Chondrocyte (in vitro differentiated cells): ENCODE measurements around the gene DGLUCY. TPM values are rescaled to one million over a fixed set of nuclear protein-coding genes. Genes with fewer than 3 reads are reported as not detected.

Experiments
- DNase-seq: peaks from one replicate; pipeline ENCODE4 v3.0.0; 2021; ENCODE audit warnings: mixed read lengths, low spot score
- H3K27ac Mint-ChIP-seq: one replicate; pipeline ENCODE4 v1.8.0; 2021; ENCODE audit warnings: mild to moderate bottlenecking, moderate library complexity, mixed read lengths; ENCODE audit not compliant: unreplicated experiment
- H3K27me3 Mint-ChIP-seq: 2 replicates; pipeline ENCODE4 v1.8.0; 2021; ENCODE audit warnings: low read depth, mixed read lengths
- H3K36me3 Mint-ChIP-seq: 2 replicates; pipeline ENCODE4 v1.8.0; 2021; ENCODE audit warnings: low read depth, mixed read lengths
- H3K4me1 Mint-ChIP-seq: 2 replicates; pipeline ENCODE4 v1.8.0; 2021; ENCODE audit warnings: low read depth, mild to moderate bottlenecking, mixed read lengths
- H3K4me3 Mint-ChIP-seq: one replicate; pipeline ENCODE4 v1.8.0; 2021; ENCODE audit warnings: mild to moderate bottlenecking, moderate library complexity, mixed read lengths; ENCODE audit not compliant: unreplicated experiment
- H3K9me3 Mint-ChIP-seq: 2 replicates; pipeline ENCODE4 v1.8.0; 2021; ENCODE audit warnings: low read depth, mixed read lengths
- CTCF ChIP-seq: fragments of 200-600 bp; sonication (generic); IDR thresholded peaks from 2 replicates; pipeline ENCODE4 v1.5.0; 2021; ENCODE audit warnings: antibody characterized with exemption, mild to moderate bottlenecking, moderate library complexity
- total RNA-seq: library from RNA; stranded (reverse); gene quantifications from 3 replicates; pipeline ENCODE4 v1.2.1, GENCODE V29; 2021

The DGLUCY gene
- total RNA-seq, 1 donor from 2014 or later, result 9.3 TPM

DNA sequence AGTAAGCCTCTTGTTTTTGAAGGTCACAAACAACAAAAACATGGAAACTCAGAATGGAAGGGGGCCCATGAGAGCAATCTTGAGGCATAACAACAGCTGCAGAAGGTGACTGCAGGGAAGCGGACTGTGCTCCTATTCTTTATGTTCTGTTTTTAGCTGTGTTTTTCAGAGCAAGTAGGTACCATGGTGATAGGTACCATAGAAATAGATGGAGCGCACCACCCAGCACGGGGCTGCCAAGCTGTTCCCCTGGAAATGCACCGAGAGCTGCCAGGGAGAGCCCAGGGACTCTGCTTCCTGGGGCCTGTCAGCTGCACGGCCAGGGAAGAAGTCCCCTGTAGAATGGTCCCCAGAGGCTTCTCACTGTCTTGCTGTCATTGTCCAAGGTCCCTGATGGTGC lies 32.8 kb downstream of the DGLUCY start:
- Mint-ChIP-seq H3K36me3 (peaks cover 2% of the 10 kb centered on the region), H3K4me1 (peaks cover 26% of the 10 kb centered on the region), H3K27ac (no peak overlapping the region), H3K27me3 (peaks cover 4% of the 10 kb centered on the region), H3K9me3 (no peaks in the 10 kb centered on the region), H3K4me3 (no peak overlapping the region)
- no peak for TF ChIP-seq CTCF
- DNase-seq, result no peak

GRCh38 chr14:91149462-91149861 lies 35.6 kb downstream of the DGLUCY start:
- Mint-ChIP-seq H3K4me1 (peaks cover 14% of the 10 kb centered on the region), H3K9me3 (no peaks in the 10 kb centered on the region), H3K27ac (peak overlapping the region; percentile 15), H3K27me3 (peaks cover 9% of the 10 kb centered on the region), H3K4me3 (no peak overlapping the region), H3K36me3 (peaks cover 5% of the 10 kb centered on the region)
- no peak for TF ChIP-seq CTCF
- no peak for DNase-seq

DNA sequence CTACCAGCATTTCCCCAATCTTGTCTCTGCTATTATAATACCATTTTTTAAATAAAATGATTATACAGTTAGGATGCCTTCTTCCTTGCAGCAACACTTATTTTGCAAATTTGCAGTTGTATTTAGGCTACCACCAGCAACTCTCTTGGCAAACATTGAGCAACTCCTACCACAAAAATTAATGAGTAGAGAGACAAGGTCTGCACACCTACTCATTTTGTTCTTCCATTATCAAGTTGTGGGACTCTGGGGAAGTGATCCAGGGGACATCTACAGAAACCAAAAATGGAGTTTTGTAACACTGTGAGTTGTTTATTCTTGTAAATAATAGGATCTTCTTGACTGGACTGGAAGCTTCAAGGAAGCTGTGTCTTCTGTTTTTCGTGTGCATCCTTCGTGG lies 38.6 kb downstream of the DGLUCY start:
- Mint-ChIP-seq H3K4me3 (no peak overlapping the region), H3K4me1 (peaks cover 30% of the 10 kb centered on the region), H3K27me3 (peaks cover 6% of the 10 kb centered on the region), H3K9me3 (no peaks in the 10 kb centered on the region), H3K27ac (no peak overlapping the region), H3K36me3 (peaks cover 3% of the 10 kb centered on the region)
- no peak for TF ChIP-seq CTCF
- no peak for DNase-seq

DNA sequence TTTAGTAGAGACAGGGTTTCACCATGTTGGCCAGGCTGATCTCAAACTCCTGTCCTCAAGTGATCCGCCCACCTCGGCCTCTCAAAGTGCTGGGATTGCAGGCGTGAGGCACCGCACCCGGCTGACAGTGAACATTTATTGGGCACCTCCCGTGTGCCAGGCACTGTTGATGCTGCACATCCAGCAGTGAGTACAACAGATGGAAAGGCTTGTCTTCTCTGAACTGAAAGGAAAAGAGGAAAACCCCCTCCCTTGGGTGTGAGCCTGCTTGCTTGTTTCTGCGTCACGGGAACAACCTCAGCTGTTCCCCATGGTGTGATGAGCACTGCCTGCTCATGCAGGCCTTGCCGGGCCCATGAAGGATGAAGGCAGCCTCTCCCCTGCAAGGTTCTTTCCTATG lies 39.5 kb downstream of the DGLUCY start:
- DNase-seq, result no peak

DNA sequence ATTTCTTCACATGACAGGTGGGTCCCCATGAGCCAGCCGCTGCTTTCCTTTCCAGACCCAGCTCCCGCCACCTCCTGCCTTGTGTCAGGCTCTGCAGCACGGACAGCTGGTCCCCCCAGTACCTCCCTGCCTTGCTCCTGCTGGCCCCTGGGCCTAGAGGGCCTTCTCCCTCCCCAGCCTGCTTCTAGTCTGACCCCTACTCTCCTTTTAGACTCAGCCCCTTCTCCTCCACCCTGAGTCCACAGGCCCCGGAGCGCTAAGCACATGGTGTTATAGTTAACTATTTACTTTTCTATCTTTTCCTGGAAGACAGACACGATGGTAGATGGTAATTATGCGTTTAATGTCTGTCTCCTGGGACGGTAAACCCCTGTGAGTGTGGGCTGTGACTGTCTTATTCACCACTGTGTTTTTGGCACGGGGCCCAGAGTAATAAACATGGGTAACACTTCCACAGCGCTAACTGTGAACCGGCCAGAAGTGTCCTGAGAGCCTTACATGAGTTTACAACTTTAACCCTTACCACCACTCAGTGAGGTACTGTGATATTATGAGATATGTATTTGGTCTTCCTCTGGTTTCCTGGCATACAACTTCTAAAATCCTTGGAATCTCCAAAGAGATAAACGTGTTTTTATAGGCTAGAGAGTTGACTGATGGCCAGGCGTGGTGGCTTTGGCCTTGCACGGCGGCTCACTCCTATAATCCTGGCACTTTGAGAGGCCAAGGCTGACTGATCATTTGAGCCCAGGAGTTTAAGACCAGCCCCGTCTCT lies 41.2 kb downstream of the DGLUCY start:
- Mint-ChIP-seq H3K36me3 (peaks cover 6% of the 10 kb centered on the region), H3K27ac (peak overlapping the region; percentile 8), H3K4me3 (no peak overlapping the region), H3K9me3 (no peaks in the 10 kb centered on the region), H3K4me1 (peaks cover 20% of the 10 kb centered on the region), H3K27me3 (peaks cover 6% of the 10 kb centered on the region)
- no peak for DNase-seq
- TF ChIP-seq CTCF, result no peak

More for the DNA sequence above, 39.5 kb downstream of the DGLUCY start:
- TF ChIP-seq CTCF, result no peak
- Mint-ChIP-seq H3K27me3 (peaks cover 6% of the 10 kb centered on the region), H3K9me3 (no peaks in the 10 kb centered on the region), H3K27ac (no peak overlapping the region), H3K36me3 (peaks cover 3% of the 10 kb centered on the region), H3K4me3 (no peak overlapping the region), H3K4me1 (peaks cover 30% of the 10 kb centered on the region)
